GM12872 (cell line): ENCODE measurements around the gene SMIM28.

ENCODE experiments used
- CTCF ChIP-seq: IDR thresholded peaks from 3 replicates; pipeline ENCODE4 v1.5.1; 2011; ENCODE audit warnings: low read depth, mild to moderate bottlenecking, low read length, moderate library complexity; ENCODE audit not compliant: insufficient read depth

SMIM28 gene

GRCh38 chr6:138377844-138378243 lies at the start of gene SMIM28:
Gene SMIM28, plus strand, starts transcription at chr6:138377905. Its CDS starts 168 bp downstream, at chr6:138378073.
- TF ChIP-seq CTCF = no peak

GRCh38 chr6:138328210-138328609 lies 49.5 kb upstream of the SMIM28 start:
- TF ChIP-seq CTCF = no peak

GRCh38 chr6:138330763-138331162 lies 46.9 kb upstream of the SMIM28 start:
- TF ChIP-seq CTCF = no peak

- TF ChIP-seq CTCF = no peak
Measured at GRCh38 chr6:138331444-138331843, 46.3 kb upstream of the SMIM28 start.

GRCh38 chr6:138331984-138332383 lies 45.7 kb upstream of the SMIM28 start:
- no peak for TF ChIP-seq CTCF

- TF ChIP-seq CTCF = no peak
Measured at GRCh38 chr6:138334000-138334399, 43.7 kb upstream of the SMIM28 start.

- TF ChIP-seq CTCF = no peak
Measured at GRCh38 chr6:138334963-138335362, 42.7 kb upstream of the SMIM28 start.

- TF ChIP-seq CTCF = no peak
Measured at GRCh38 chr6:138336221-138336620, 41.5 kb upstream of the SMIM28 start.
